T-helper 2 cell treated with Interferon-gamma antibody and Interleukin-4, amounts not matched to agents 100 ng/mL and 5 ng/mL, for 36 hours (primary cell): Measurements from ENCODE around the gene PGS1. TPM values are rescaled to one million over a fixed set of nuclear protein-coding genes. Genes with fewer than 3 reads are reported as not detected.
"Not testable (repeated sequence)": the region's sequence is repeated elsewhere in the genome, so short reads cannot be mapped to it uniquely, and the experiment has no call there.

Source experiments
- intact Hi-C: fragments of 100-400 bp; cut with micrococcal nuclease; formaldehyde crosslinking; loops from one replicate; pipeline ENCODE4 v1.15.1; 2023
- total RNA-seq: library from RNA; stranded (reverse); gene quantifications from 2 replicates; pipeline ENCODE4 v1.2.3, GENCODE V29; 2022

Gene PGS1, protein sequence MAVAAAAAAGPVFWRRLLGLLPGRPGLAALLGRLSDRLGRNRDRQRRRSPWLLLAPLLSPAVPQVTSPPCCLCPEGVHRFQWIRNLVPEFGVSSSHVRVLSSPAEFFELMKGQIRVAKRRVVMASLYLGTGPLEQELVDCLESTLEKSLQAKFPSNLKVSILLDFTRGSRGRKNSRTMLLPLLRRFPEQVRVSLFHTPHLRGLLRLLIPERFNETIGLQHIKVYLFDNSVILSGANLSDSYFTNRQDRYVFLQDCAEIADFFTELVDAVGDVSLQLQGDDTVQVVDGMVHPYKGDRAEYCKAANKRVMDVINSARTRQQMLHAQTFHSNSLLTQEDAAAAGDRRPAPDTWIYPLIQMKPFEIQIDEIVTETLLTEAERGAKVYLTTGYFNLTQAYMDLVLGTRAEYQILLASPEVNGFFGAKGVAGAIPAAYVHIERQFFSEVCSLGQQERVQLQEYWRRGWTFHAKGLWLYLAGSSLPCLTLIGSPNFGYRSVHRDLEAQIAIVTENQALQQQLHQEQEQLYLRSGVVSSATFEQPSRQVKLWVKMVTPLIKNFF
- total RNA-seq: 58.0 and 61.2 TPM in 2 replicates

DNA sequence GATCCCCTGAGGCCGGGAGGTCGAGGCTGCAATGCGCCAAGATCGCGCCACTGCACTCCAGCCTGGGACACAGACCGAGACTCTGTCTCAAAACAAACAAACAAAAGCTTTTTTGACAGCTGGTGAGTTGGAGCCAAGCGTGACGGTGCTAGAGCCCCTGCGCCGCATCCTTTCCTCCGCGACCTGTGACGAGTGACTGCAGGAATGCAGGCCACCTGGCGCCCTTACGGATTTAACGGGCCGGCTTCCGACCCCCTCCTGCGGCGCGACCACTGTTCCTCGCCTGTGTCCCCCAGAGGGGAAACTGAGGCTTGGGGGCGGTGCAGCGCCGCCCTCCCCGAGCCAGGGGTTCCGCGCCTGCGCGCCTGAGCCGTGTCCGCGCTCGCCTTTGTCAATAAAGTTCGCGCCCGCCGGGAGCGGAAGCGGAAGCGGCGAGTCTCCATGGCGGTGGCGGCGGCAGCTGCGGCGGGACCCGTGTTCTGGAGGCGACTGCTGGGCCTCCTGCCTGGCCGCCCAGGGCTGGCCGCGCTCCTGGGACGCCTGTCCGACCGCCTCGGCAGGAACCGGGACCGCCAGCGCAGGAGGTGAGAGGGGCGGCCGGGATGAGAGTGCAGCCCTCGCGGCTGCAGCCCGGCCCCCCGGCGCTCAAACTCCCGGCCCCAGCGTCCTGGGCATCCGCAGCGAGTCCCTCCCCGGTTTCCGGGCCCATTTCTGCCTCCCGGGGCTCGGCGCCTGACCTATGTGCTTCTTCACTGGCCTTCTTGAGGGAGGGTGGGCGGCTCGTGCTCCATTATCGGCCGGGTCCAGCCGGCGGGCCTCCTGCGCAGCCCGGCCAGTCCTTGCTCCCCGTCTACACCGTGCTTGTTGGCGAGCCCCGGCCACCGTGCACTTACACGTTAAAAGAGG is at the start of gene PGS1:
PGS1 (plus strand) TSS at position 425 of the 906 bp plus-strand sequence; CDS start at position 442, 17 bp downstream.
- intact Hi-C loops: no loop called here

DNA sequence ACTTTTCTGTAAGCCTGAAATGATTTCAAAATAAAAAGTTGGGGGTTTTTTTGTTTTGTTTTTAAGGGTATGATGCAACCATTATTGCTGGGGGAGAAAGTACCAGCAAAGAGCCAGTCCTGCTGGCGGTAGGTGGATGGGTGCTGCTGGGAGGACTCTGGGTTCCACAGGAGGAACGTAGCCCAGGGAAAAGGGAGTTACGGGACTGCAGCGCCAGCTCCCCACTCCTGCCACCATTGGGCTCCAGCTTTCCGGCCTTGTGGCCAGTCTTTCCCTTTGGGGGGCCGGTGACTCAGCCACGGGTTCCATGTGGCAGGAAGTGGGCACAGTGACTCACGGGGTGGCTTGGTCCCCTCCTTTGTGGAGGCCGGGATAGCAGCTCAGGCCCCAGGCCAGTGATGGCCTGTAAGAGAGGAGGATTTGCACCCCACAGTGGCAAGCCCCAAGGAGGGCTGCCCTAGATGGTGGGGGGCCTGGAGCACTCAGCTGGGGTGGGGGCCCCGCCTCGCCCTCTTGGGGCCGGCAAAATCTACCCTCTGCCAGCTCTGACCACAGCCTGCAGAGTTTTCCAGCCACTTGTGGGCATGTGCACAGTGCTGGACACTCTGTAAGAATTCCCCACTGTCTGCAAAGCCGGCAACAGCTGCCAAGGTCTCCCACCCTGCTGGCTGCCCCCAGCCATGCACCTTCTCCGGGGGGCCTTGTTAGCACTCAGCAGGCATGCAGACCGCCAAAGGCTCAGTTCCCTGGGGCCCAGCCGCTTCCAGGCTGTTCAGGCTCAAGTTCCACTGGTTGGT is 49.0 kb upstream of the PGS1 start:
- intact Hi-C loops: no loop called here

DNA sequence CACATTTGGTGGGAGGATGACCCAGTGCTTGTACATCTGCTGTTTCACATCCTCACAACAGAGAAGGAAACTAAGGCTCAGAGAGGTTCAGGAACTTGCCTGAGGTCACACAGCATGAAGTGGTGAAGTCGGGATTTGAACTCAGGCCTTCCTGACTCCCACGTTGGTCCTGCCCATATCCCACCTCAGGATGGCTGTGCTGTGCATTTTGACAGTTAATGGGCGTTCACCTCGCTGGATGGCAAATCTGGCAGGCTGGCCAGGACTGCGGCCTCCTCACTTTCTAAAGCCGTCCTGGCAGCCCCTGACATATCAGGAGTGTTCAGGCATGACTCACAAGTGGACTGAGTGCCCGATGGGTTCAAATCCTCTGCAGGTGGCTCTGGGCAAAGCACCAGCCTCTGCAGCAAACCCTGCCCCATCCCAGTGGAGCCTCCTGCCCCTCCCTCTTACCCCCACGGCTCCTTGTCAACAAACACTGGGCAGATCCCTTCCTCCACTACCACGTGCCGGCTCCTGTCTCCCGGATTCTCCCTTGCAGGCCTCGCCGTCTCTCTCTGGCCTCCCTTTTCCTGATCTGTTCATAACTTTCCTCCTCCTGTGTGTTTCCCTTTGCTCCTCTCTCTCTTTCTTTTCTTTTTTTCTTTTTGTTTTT is 47.8 kb upstream of the PGS1 start:
- intact Hi-C loops: no loop called here

DNA sequence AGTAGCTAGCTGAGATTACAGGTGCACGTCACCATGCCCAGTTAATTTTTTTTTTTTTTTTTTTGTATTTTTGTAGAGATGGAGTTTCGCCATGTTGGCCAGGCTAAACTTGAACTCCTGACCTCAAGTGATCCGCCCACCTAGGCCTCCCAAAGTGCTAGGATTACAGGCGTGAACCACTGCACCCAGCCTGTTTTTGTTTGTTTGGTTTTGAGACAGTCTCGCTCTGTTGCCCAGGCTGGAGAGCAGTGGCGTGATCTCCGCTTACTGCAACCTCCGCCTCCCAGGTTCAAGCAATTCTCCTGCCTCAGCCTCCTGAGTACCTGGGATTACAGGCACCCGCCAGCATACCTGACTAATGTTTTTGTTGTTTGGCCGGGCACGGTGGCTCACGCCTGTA is 47.1 kb upstream of the PGS1 start:
- intact Hi-C loops: not testable (repeated sequence)

DNA sequence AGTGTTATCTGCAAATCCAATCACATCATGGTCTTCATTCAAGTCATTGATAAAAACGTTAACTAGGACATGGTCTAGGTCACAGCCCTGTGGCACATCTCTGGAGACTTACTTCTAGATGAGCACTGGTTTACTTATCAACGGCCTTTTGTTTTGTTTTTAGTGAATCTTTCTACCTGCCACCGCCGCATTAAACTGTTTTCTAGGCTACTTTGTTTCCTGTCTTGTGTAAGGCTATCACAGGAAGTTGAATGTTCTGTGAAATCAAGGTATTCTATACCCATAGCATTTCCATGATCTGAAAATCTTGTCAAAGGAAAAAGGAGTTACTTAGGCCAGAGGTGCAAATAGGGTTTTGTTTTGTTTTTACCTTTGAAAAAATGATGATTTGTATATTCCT is 45.5 kb upstream of the PGS1 start:
- intact Hi-C loops: no loop called here

DNA sequence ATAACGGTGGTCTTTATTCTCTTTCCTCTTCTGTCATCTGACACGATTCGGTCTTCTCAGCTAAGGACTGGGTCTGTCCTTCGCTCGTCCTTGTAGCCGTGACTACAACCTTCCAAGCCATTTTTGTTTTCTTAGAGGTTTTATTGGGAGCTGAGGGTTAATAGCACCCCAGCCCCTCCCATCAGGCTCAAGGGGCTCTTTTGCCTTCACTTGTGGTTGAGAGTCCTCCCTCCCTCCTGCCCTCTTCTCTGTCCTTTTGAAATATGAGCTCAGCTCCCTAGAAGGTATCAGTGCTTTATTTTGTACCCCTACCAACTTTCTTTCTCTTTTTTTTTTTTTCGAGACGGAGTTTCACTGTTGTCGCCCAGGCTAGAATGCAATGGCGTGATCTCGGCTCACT is 43.2 kb upstream of the PGS1 start:
- intact Hi-C loops: no loop called here

DNA sequence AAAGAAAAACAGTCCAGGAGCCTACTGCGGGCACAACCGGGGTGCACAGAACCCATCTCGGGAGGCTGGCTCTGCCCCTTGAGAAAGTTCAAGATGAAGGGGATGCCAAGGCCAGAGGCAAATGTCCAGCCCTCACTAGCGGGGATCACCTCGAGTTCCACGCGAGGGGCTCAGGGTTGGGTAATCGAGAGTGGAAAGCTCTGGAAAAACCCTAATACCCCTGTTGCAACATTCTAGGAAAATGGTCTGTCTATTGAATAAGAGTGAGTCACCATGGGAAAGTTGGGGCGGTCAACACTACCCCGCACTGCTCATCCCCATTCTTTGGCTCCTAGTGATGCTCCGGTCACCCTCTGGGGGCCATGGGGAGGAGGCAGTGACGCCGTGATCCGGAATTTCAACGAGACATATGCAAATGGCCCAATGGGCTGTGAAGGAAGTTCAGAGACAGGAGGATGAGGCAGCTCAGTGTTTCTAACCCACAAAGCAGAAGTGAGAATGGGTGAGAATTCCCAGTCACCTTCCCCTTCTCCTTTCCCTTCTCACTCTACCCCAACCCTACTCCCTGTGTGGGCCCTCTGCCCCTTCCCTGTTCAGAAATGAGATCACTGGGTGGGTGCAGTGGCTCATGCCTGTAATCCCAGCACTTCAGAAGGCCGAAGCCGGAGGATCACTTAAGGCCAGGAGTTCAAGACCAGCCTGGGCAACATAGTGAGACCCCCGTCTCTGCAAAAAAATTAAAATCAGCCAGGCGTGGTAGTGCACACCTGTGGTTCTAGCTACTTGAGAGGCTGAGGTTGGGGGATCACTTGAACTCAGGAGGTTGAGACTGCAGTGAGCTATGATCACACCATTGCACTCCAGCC is 41.0 kb upstream of the PGS1 start:
- intact Hi-C loops: no loop called here

DNA sequence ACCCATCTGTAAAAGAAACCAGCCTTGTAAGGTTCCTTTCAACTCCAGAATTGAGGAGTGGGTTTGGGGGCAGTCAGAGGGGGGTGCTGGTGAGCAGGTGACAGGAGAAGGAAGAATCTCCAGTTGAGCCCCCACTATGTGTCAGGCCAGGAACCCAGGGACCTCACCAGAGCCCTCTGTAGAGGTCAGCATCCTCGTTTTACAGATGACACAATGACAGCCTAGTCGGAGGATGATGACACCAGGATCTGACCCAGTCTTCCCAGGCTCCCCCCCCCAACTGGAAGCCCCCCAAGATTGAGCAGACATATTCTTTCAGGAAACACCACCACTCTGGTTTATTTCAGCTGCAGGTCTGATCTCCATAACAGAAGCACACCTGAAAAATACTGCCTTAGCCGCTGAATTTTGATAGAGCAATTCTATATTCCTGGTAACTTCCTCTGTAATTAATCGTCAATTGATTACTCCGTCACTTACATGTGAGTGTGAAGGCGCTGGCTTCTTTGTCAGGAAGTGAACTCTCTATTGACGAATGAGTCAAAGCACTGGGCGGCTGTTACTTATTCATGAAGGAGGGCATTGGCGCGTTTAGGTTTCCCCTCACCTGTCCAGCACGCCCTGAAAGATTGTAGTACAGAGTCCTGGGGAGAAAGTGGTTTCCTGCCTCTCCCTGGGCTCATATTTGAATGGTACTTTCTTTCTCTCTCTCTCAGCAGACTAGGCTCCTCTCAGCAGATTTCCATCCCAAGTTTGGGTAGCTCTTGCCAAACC is 39.8 kb upstream of the PGS1 start:
- intact Hi-C loops: no loop called here

DNA sequence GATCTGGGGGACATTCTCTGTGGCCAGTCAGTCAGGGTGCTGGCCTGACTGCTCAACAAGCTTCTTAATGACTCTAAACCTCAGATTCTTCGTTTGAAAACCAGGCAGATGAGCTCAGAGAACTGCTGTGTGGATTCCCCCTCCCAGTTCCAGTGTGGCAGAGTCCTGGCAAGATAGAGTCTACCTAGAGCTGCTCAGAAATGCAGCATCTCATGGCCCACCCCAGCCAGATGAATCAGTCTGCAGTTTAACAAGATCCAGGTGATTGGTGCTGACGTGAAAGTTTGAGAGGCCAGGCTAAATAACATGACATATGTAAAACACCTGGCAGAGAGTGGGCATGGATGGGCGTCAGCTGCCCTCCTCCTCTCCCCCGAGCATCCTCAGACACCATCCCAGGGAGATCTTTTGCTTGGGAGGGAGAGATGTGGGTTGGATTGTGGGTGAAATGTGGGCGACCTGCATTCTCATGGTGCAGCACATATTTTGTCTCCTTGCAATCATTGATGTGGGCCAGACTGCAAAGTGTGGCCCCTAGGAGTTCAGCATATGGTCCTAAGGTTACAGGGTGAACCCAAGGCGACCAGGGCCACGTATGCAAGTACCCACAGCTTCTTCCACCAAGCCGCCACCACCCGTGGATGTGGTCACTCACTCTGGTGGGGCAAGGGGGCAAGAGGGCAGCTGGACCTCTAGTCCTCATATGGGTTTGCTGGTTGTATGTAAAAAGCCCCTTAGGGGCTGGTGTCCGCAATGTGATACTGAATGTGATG is 38.1 kb upstream of the PGS1 start:
- intact Hi-C loops: no loop called here

DNA sequence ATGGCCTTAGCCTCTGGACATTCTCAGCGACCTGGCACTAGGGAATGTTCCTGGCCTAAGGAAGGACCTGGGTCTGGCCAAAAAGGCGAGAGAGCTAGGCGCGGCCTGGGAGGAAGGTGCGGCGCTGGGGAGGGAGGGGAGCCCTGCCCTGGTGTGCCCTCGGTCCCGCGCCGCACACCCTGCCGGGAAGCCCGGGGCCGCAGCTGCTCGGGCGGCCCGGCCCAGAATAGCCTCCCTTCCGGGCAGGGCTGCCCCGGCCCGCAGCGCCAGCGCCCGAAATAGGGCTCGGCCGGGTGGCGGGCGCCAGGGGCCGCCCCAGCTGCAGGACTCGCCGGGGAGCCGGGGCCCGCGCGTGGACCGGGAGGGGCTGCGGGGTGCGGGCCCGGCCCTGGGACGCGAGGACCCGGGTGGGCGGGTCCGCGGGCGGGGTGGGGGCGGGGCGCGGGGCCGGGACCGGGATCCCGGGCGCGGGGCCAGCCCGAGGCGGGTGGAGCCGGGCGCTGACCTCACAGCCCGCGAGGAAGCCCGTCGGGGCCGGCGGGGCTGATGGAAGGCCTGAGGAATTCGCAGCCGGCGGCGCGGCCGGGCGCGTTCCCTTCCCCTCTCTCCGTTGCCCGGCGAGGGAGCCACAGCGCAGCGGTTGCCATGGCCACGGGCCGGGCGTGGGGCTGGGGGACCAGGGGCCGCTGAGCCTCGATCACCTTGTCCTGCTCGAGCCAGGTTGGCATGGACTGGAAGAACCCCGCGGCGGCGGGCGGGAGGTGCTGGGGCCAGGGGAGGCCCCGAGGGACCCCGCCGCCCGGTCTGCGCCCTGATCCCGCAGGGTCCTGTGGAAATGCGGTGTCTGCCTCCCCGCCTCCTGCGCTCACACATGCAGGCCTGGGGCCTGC is 36.6 kb upstream of the PGS1 start:
- intact Hi-C loops: loop anchor here (2.0 kb wide), 1 partner anchor 15 kb away; no protein-coding TSS in a partner anchor

DNA sequence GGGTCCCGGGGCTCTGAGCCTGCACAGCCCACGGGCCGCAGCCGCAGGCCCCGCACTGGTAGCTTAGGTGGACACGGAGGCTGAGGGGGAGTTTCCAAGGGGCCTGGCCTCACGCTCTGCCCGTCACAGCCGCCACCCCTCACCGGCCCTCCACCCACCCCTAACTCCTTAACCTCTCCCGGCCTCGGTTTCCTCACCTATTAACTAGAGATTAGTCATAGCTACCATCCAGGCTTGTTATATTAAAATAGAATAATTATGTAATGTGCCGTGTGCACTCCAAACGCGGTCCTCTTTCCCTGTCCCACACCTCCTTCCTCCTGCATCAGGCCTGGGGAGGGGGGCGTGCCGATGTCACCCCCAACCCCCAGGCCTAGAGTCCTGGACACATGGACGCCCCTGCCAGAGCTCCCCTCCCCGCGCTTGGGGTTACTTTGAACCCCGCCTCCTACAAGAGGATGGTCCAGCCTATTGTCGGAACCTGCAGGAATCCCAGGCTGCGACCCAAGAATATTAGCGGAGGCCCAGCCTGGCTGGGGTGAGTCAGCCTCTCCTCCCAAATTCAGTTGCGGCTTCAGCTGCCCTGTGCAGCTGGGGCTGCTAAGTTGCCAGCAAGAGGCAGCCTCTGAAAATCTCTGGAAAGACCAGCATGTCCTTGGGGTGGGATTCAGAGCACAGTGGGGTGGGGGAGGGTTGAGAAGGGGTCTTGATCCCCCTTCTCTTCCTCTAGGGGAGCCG is 35.8 kb upstream of the PGS1 start:
- intact Hi-C loops: loop anchor here (2.0 kb wide), 1 partner anchor 14 kb away; no protein-coding TSS in a partner anchor

DNA sequence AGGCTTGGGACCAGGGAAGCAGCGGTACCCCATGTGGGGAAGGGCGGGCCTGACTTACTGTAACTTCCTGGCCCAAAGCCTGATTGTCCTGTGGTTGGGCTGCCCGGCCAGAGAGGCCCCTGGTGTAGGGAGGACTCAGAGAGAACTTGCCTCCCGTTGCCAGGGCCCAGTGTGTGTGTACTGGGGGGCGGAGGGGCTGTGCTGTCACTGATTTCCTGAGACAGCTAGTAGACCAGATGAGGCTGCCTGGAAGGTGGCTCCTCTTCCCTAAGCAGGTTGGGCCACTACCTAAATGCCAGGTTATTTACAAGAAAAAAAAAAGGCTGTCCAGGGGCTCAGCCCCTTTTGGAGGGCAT is 35.3 kb upstream of the PGS1 start:
- intact Hi-C loops: loop anchor here (2.0 kb wide), 1 partner anchor 14 kb away; no protein-coding TSS in a partner anchor

DNA sequence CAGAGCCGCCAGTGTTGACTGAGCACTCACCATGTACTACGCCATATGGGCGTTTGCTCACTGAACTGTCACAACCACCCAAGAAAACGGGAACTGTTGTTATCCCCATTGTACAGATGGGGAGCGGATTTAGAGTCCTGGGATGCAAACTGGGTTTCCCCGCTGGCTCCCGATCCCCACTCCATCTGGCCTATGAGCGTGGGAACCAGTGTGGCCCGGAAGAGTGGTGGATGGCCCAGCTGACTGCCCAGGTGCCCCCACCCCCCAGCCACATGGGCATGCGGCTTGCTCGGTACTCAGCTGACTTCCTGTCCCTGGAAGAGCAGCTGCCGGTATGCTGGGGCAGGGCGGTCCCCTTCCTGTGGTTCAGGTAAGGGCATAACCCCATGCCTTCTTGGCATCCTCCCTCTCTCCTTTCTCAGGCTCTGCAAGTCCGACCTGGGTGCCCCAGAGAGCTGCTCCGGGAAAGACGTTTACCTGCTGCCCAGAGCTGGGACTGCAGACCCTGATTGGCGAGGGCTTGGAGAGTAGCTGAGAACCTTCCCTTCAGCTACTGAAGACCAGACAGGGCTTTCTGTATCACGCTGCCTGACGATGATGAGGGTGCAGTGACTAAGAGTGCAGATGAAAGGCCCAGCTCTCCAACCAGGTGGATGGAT is 34.8 kb upstream of the PGS1 start:
- intact Hi-C loops: loop anchor here (2.0 kb wide), 1 partner anchor 13 kb away; no protein-coding TSS in a partner anchor

DNA sequence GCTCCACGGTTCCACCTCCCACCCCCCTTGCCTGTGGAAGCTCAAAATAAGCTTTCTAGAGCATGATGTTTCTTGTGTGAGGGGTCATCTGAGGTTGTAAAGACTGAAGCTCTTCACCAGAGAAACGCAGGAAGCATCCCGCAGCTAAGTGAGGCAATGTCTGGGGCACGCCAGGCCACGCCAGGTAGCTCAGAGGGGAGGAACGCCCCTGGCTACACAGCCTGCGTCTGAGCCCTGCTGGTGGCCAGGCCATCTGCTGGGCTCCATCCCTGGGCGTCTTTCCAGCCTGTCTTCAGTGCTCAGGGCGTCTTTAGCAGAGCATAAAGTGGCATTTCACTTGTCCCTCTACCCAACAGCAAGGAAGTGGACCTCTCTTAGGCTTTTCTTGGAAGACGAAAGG is 33.8 kb upstream of the PGS1 start:
- intact Hi-C loops: no loop called here

DNA sequence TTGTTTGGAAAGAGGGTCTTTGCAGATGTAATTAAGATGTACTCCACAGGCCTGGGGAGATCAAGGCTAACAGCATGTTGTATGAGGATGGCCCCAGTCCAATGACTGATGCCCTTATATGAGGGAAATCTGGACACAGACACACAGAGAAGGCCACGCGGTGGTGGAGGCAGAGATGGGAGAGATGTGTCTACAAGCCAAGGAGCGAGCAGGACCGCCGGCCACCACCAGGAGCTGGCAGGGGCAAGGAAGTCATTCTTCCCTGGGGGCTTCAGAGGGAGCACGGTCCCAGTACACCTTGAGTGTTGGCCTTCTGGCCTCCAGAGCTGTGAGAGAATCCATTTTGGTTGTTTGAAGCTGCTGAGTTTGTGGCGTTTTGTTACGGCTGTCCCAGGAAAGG is 33.3 kb upstream of the PGS1 start:
- intact Hi-C loops: no loop called here
